Cardiac muscle cell (in vitro differentiated cells and primary cell): ENCODE measurements around the gene DOCK3. TPM values are rescaled to one million over a fixed set of nuclear protein-coding genes. Genes with fewer than 3 reads are reported as not detected.
"Not testable (repeated sequence)": the region's sequence is repeated elsewhere in the genome, so short reads cannot be mapped to it uniquely, and the experiment has no call there.

Experiments
- DNase-seq, 2 donors: peaks; one replicate each; pipeline versions ENCODE4 v3.0.0 to v3.0.0-alpha.2; 2010 to 2017; ENCODE audit warnings: low read depth in 1 of 2, low spot score in 1 of 2
- H3K27ac ChIP-seq: fragments of 200-600 bp; sonication (generic); 2 replicates; pipeline ENCODE4 v1.5.1; 2016
- H3K27me3 ChIP-seq: fragments of 200-600 bp; sonication (generic); 2 replicates; pipeline ENCODE4 v1.6.0; 2016; ENCODE audit warnings: control low read depth
- H3K36me3 ChIP-seq: fragments of 200-600 bp; sonication (generic); 2 replicates; pipeline ENCODE4 v1.5.1; 2016; ENCODE audit warnings: control low read depth
- H3K4me1 ChIP-seq: fragments of 200-600 bp; sonication (generic); 2 replicates; pipeline ENCODE4 v1.8.1; 2017; ENCODE audit warnings: low read depth, mild to moderate bottlenecking, mixed run types
- H3K4me3 ChIP-seq: fragments of 200-600 bp; sonication (generic); 2 replicates; pipeline ENCODE4 v1.5.1; 2016; ENCODE audit warnings: mild to moderate bottlenecking
- H3K9me3 ChIP-seq: fragments of 200-600 bp; sonication (generic); 2 replicates; pipeline ENCODE4 v1.5.1; 2017; ENCODE audit warnings: low read depth, mild to moderate bottlenecking, control low read depth
- CTCF ChIP-seq: IDR thresholded peaks from 2 replicates; pipeline ENCODE4 v1.5.1; 2012; ENCODE audit warnings: low read depth, mild to moderate bottlenecking, low read length
- polyA plus RNA-seq: library from polyadenylated mRNA; unstranded; fragments of >200 nt; fragmentation: Nextera tagmentation; extraction: Ambion mirVana; gene quantifications from 2 replicates; pipeline ENCODE4 v1.2.1, GENCODE V29; 2016
- total RNA-seq: library from RNA; depleted of rRNA; stranded (reverse); fragments of >200 nt; gene quantifications from 2 replicates; pipeline ENCODE4 v1.2.3, GENCODE V29; 2016

The DOCK3 gene
- total and polyA plus RNA-seq, 2 experiments from 2014 or later: 0.56 to 1.3 TPM

GRCh38 chr3:51307458-51307857 lies 632.7 kb downstream of the DOCK3 start:
- Histone ChIP-seq H3K27me3 (no peaks in the 10 kb centered on the region), H3K9me3 (no peaks in the 10 kb centered on the region), H3K4me1 (no peaks in the 10 kb centered on the region), H3K4me3 (no peak overlapping the region), H3K27ac (no peak overlapping the region), H3K36me3 (no peaks in the 10 kb centered on the region)
- DNase-seq: no peak
- TF ChIP-seq CTCF: no peak

- DNase-seq, H3K4me3 ChIP-seq, H3K4me1 ChIP-seq, H3K27me3 ChIP-seq, H3K36me3 ChIP-seq, H3K27ac ChIP-seq, H3K9me3 ChIP-seq: not testable (repeated sequence)
Measured at GRCh38 chr3:51307945-51308607, 633.3 kb downstream of the DOCK3 start.

- Histone ChIP-seq H3K4me3 (no peak overlapping the region), H3K27ac (no peak overlapping the region), H3K9me3 (no peaks in the 10 kb centered on the region), H3K27me3 (no peaks in the 10 kb centered on the region), H3K4me1 (no peaks in the 10 kb centered on the region), H3K36me3 (no peaks in the 10 kb centered on the region)
- peak; percentile 28 to 34 for DNase-seq
- TF ChIP-seq CTCF: peak; percentile 41
Measured at GRCh38 chr3:51311055-51311454, 636.3 kb downstream of the DOCK3 start.

- H3K36me3 ChIP-seq: no peaks in the 10 kb centered on the region
- no peak overlapping the region for H3K27ac ChIP-seq
- no peak for DNase-seq
- H3K4me3 ChIP-seq: no peak overlapping the region
- TF ChIP-seq CTCF: no peak
- no peaks in the 10 kb centered on the region for H3K9me3 ChIP-seq
- no peaks in the 10 kb centered on the region for H3K4me1 ChIP-seq
- no peaks in the 10 kb centered on the region for H3K27me3 ChIP-seq
Measured at GRCh38 chr3:51328206-51328605, 653.5 kb downstream of the DOCK3 start.

GRCh38 chr3:51330046-51330445 lies 655.3 kb downstream of the DOCK3 start:
- TF ChIP-seq CTCF: no peak
- no peak overlapping the region for H3K27ac ChIP-seq

GRCh38 chr3:51332156-51332555 lies 657.4 kb downstream of the DOCK3 start:
- Histone ChIP-seq H3K9me3 (no peaks in the 10 kb centered on the region), H3K36me3 (no peaks in the 10 kb centered on the region), H3K4me3 (no peak overlapping the region), H3K27ac (no peak overlapping the region), H3K27me3 (no peaks in the 10 kb centered on the region), H3K4me1 (no peaks in the 10 kb centered on the region)
- no peak for DNase-seq
- TF ChIP-seq CTCF: no peak

More at GRCh38 chr3:51330046-51330445, 655.3 kb downstream of the DOCK3 start:
- H3K27me3 ChIP-seq: no peaks in the 10 kb centered on the region
- DNase-seq: no peak
- H3K9me3 ChIP-seq: no peaks in the 10 kb centered on the region
- no peaks in the 10 kb centered on the region for H3K4me1 ChIP-seq
- H3K36me3 ChIP-seq: no peaks in the 10 kb centered on the region
- no peak overlapping the region for H3K4me3 ChIP-seq
